ENCODE measurements around the gene ATF4.

ATF4 gene

DNA sequence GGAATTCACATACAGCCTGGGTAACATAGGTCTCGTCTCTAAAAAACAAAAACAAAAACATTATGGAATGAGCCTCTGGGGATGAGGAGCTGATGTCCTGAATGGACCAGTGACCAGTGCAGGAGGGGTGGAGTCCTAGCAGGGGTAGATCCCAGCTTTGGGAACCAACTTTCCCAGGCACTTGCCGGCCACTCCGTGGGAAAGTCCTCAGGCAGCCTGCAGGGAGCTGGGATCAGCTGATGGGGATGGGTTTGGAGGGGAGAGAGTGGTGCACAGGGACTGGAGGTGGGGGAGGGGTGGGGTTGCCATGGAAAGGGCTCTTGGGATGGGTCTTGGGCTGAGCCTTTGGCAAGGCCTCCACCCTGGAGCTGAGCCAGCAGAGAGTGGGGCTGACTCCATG lies 44.5 kb upstream of the ATF4 start:
- TF ChIP-seq, protein P1, sequence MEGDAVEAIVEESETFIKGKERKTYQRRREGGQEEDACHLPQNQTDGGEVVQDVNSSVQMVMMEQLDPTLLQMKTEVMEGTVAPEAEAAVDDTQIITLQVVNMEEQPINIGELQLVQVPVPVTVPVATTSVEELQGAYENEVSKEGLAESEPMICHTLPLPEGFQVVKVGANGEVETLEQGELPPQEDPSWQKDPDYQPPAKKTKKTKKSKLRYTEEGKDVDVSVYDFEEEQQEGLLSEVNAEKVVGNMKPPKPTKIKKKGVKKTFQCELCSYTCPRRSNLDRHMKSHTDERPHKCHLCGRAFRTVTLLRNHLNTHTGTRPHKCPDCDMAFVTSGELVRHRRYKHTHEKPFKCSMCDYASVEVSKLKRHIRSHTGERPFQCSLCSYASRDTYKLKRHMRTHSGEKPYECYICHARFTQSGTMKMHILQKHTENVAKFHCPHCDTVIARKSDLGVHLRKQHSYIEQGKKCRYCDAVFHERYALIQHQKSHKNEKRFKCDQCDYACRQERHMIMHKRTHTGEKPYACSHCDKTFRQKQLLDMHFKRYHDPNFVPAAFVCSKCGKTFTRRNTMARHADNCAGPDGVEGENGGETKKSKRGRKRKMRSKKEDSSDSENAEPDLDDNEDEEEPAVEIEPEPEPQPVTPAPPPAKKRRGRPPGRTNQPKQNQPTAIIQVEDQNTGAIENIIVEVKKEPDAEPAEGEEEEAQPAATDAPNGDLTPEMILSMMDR (IDR thresholded peaks at IDR 0.05; ENCODE audit: extremely low read depth, missing control alignments), result no peak
- no peak for DNase-seq (ENCODE audit: low spot score)

- DNase-seq (ENCODE audit: low spot score), result no peak
- TF ChIP-seq, protein P1 (IDR thresholded peaks at IDR 0.05; ENCODE audit: extremely low read depth, missing control alignments), result no peak
These were observed 43.7 kb upstream of the ATF4 start for GRCh38 chr22:39476664-39477063.

GRCh38 chr22:39477542-39477941 lies 42.8 kb upstream of the ATF4 start:
- DNase-seq (ENCODE audit: low spot score), result no peak

GRCh38 chr22:39478441-39478850 lies 41.9 kb upstream of the ATF4 start:
- TF ChIP-seq, protein P1 (IDR thresholded peaks at IDR 0.05; ENCODE audit: extremely low read depth, missing control alignments), result no peak
- DNase-seq (ENCODE audit: low spot score), result no peak

More at GRCh38 chr22:39477542-39477941, 42.8 kb upstream of the ATF4 start:
- TF ChIP-seq, protein P1 (IDR thresholded peaks at IDR 0.05; ENCODE audit: extremely low read depth, missing control alignments), result no peak

DNA sequence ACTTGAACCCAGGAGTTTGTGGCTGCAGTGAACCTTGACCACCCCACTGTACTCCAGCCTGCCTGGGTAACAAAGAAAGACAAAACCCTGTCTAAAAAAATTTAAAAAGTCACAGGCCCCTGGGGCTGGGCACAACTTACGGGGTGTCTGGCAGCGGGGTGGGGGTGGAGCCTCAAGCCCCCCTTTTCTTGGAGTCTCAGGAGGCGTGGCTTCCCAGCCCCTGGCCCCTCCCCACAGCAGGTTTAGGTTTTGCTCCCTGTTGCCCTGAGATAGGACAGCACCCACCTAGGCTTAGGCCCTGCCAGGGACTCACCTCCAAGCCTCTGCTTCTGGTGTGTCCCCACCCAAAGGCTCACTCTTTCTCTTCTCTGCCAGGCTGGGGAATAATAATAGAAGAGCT lies 41.1 kb upstream of the ATF4 start:
- DNase-seq (ENCODE audit: low spot score), result no peak
- TF ChIP-seq, protein P1 (IDR thresholded peaks at IDR 0.05; ENCODE audit: extremely low read depth, missing control alignments), result no peak

DNA sequence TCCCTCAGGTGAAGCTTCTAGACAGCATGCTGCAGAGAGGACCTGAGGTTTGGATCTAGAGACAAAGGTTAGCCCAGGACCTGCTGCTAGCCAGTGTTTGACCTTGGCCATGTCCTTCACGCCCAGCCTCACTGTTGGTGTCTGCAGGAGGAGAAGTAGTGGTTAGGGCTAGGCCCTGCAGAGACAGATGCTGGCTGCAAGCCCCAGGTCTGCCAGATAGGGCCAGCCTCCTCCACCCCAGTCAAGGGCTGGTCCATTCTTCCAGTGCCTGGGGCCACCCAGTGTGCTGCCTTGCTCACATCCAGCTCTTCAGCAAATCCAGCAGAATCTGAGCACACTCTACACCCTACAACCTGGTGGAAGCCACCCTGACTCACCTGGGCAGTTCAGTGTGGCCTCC lies 39.8 kb upstream of the ATF4 start:
- TF ChIP-seq, protein P1 (IDR thresholded peaks at IDR 0.05; ENCODE audit: extremely low read depth, missing control alignments), result no peak
- DNase-seq (ENCODE audit: low spot score), result no peak

DNA sequence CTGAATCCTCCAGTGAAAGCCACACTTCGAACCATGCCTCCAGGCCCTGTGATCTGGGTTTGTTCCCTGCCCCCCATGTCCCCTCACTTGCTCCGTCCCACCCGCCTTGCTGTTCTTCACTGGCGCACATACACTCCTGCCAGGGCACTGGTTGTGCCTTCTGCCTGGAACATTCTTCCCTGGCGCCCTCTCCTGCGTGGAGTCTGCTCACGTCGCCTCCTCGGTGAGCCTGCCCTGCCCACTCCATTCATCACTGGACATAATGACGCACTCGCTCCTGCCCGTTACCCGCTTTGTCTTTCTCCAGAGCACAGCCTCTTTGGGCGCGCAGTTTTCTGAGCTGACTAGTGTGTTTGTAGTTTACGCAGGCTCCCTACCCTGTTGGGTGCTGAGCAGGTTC lies 39.3 kb upstream of the ATF4 start:
- TF ChIP-seq, protein P1 (IDR thresholded peaks at IDR 0.05; ENCODE audit: extremely low read depth, missing control alignments), result no peak

More for the DNA sequence above, 39.3 kb upstream of the ATF4 start:
- no peak for DNase-seq (ENCODE audit: low spot score)
